ENCODE results near the gene SPINT4. TPM values are rescaled to one million over a fixed set of nuclear protein-coding genes. Genes with fewer than 3 reads are reported as not detected.
"Not testable (repeated sequence)": the region's sequence is repeated elsewhere in the genome, so short reads cannot be mapped to it uniquely, and the experiment has no call there.

Gene SPINT4
- total and polyA plus RNA-seq, 7 experiments from 2014 or later: not detected

DNA sequence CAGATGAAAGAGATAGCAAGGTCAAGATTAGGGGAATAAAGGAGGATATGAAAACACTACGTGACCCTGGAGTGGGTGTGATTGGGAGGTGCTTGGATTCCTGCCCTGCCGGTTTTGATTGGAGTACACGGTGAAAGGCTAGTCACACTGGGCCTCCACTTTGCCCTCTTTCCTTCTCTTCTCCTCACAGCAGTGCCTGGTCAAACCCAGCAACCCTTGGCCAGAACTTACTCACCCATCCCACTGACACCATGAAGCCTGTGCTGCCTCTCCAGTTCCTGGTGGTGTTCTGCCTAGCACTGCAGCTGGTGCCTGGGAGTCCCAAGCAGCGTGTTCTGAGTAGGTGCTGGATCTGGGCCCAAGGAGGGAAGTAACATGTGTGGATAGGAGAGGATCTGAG, 20.3 kb upstream of the SPINT4 start, which contains the start of gene WFDC13:
Gene WFDC13 (plus strand): TSS at position 166 of the 400 bp plus-strand sequence. CDS start 86 bp downstream, at position 252.
- H3K36me3 ChIP-seq (ENCODE audit: control insufficient read depth in 2 of 3, insufficient read depth in 3 of 3, low read length in 3 of 3): no peaks in the 10 kb centered on the region
- H3K9me3 ChIP-seq (ENCODE audit: control insufficient read depth in 2 of 3, low read length in 3 of 3): no peaks in the 10 kb centered on the region
- H3K27ac ChIP-seq (ENCODE audit: low read depth, low read length): no peak within 1 kb of the TSS
- H3K27me3 ChIP-seq (ENCODE audit: control insufficient read depth in 2 of 2, insufficient read depth in 2 of 2, low read length in 2 of 2): no peaks in the 10 kb centered on the region
- peaks cover 0 to 5% (median 0%) of the 10 kb centered on the region in 11 donors for H3K9me3 Mint-ChIP-seq
- ChIA-PET CTCF (no interaction called here), POLR2A (no interaction called here)
- intact Hi-C loops (cut with micrococcal nuclease): no loop called here
- DNase-seq: no peak
- H3K4me3 Mint-ChIP-seq: no peak within 1 kb of the TSS
- H3K4me1 ChIP-seq (ENCODE audit: control insufficient read depth in 2 of 2, insufficient read depth in 2 of 2, low read length in 2 of 2): no peaks in the 10 kb centered on the region
- ATAC-seq: no peak
- H3K4me3 ChIP-seq (ENCODE audit: low read length): no peak within 1 kb of the TSS
- no peaks in the 10 kb centered on the region for H3K36me3 Mint-ChIP-seq
- H3K27me3 Mint-ChIP-seq: peaks cover 15 to 29% (median 23%) of the 10 kb centered on the region in 5 donors
- no peak within 1 kb of the TSS for H3K27ac Mint-ChIP-seq
- no peaks in the 10 kb centered on the region for H3K4me1 Mint-ChIP-seq

DNA sequence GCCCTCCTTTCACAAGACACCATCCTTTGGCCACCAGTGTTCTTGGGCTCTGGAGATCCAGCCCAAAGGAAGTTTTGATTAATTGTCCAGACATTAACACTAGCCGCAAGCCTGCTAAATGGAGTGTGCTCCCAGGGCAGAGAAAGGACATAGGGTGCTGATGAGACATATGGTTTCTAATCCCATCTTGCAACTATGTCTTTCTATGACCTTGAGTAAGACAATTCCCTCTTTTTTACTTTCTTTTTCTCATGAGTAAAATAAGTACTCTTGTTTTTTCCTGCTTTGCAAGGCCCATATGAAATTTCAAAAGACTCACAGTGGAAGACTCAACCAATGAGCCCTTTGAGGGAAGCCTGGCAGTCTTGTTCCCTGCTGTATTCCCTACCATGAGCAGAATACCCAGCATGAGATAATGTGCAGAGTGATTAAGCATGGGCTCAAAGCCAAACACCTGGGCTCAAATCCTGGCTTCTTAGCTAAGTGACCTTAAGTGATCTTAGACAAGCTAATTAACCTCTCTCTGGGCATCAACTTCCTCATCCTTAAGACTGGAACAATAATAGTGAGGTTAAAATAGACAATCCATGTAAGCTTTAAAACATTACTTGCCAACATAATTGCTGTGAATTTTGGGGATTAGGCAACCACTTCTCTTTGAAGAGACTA, 17.0 kb upstream of the SPINT4 start, which contains the start of gene WFDC10B:
Gene WFDC10B (minus strand): TSS at position 51 of the 669 bp plus-strand sequence. CDS start 19,027 bp downstream, outside the sequence.
- H3K4me1 Mint-ChIP-seq: no peaks in the 10 kb centered on the region

DNA sequence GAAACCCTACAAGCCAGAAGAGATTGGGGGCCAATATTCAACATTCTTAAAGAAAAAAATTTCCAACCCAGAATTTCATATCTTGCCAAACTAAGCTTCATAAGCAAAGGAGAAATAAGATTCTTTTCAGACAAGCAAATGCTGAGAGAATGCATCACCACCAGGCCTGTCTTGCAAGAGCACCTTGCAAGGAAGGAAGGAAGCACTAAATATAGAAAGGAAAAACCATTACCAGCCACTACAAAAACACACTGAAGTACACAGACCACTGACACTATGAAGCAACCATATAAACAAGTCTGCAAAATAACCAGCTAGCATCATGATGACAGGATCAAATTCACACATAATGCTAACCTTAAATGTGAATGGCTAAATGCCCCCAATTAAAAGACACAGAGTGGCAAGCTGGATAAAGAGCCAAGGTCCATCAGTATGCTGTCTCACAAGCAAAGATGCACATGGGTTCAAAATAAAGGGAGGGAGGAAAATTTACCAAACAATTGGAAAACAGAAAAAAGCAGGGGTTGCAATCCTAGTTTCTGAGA, 5.9 kb upstream of the SPINT4 start:
- CTCF ChIA-PET: not testable (repeated sequence)

More for the DNA sequence above, 17.0 kb upstream of the SPINT4 start, which contains the start of gene WFDC10B:
- Histone ChIP-seq H3K27ac (ENCODE audit: low read depth, low read length) (no peak within 1 kb of the TSS), H3K9me3 (ENCODE audit: control insufficient read depth in 2 of 3, low read length in 3 of 3) (no peaks in the 10 kb centered on the region), H3K27me3 (ENCODE audit: control insufficient read depth in 2 of 2, insufficient read depth in 2 of 2, low read length in 2 of 2) (no peaks in the 10 kb centered on the region), H3K4me1 (ENCODE audit: control insufficient read depth in 2 of 2, insufficient read depth in 2 of 2, low read length in 2 of 2) (no peaks in the 10 kb centered on the region), H3K36me3 (ENCODE audit: control insufficient read depth in 2 of 3, insufficient read depth in 3 of 3, low read length in 3 of 3) (no peaks in the 10 kb centered on the region), H3K4me3 (ENCODE audit: low read length) (no peak within 1 kb of the TSS)
- Mint-ChIP-seq H3K9me3 (peaks cover 0 to 5% (median 0%) of the 10 kb centered on the region in 11 donors), H3K27me3 (peaks cover 29 to 48% (median 41%) of the 10 kb centered on the region in 5 donors), H3K4me3 (no peak within 1 kb of the TSS), H3K27ac (no peak within 1 kb of the TSS), H3K36me3 (no peaks in the 10 kb centered on the region)
- ChIA-PET CTCF (interaction anchor here (1.3 kb wide), 1 partner anchor 66 kb away, joined by 3 read pairs; no protein-coding TSS in a partner anchor), POLR2A (no interaction called here)
- ATAC-seq (no peak), DNase-seq (no peak)
- intact Hi-C loops (cut with micrococcal nuclease): no loop called here

DNA sequence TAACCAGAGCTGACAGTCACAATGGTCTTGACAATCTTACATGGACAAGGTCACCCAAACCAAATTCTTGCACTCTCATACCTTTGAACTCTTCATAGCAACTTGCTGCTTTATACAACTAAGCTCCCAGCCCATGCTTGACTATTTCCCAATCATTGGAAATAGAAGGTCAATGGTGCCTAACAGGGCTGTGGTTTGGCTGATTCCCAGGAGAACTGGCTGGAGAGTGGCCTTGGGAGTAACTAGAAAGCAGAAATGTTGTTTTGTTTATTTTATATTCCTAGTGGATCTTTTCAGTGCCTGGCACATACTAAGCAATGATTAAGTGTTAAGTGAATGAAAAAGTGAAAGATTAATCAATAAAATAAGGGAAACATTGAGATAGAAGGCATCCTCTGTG, 3.0 kb downstream of the SPINT4 start:
- ChIA-PET POLR2A (no interaction called here), CTCF (no interaction called here)
- Histone ChIP-seq H3K4me3 (ENCODE audit: low read length) (no peak overlapping the region), H3K9me3 (ENCODE audit: control insufficient read depth in 2 of 3, low read length in 3 of 3) (no peaks in the 10 kb centered on the region), H3K36me3 (ENCODE audit: control insufficient read depth in 2 of 3, insufficient read depth in 3 of 3, low read length in 3 of 3) (no peaks in the 10 kb centered on the region), H3K27ac (ENCODE audit: low read depth, low read length) (no peak overlapping the region), H3K27me3 (ENCODE audit: control insufficient read depth in 2 of 2, insufficient read depth in 2 of 2, low read length in 2 of 2) (no peaks in the 10 kb centered on the region), H3K4me1 (ENCODE audit: control insufficient read depth in 2 of 2, insufficient read depth in 2 of 2, low read length in 2 of 2) (no peaks in the 10 kb centered on the region)
- DNase-seq: no peak
- H3K36me3 Mint-ChIP-seq: no peaks in the 10 kb centered on the region
- H3K9me3 Mint-ChIP-seq: peaks cover 0 to 7% (median 0%) of the 10 kb centered on the region in 11 donors
- H3K4me1 Mint-ChIP-seq: no peaks in the 10 kb centered on the region
- no peak for ATAC-seq
- H3K4me3 Mint-ChIP-seq: no peak overlapping the region
- peaks cover 21 to 50% (median 38%) of the 10 kb centered on the region in 5 donors for H3K27me3 Mint-ChIP-seq
- intact Hi-C loops (cut with micrococcal nuclease): no loop called here
- no peak overlapping the region for H3K27ac Mint-ChIP-seq

More for the DNA sequence above, 5.9 kb upstream of the SPINT4 start:
- ATAC-seq; H3K4me1 ChIP-seq (ENCODE audit: control insufficient read depth in 2 of 2, insufficient read depth in 2 of 2, low read length in 2 of 2); intact Hi-C loops (cut with micrococcal nuclease); H3K4me3 Mint-ChIP-seq; POLR2A ChIA-PET; H3K4me3 ChIP-seq (ENCODE audit: low read length); H3K9me3 ChIP-seq (ENCODE audit: control insufficient read depth in 2 of 3, low read length in 3 of 3); DNase-seq; H3K36me3 ChIP-seq (ENCODE audit: control insufficient read depth in 2 of 3, insufficient read depth in 3 of 3, low read length in 3 of 3); H3K4me1 Mint-ChIP-seq; H3K27ac ChIP-seq (ENCODE audit: low read depth, low read length); H3K27ac Mint-ChIP-seq; H3K36me3 Mint-ChIP-seq; H3K27me3 ChIP-seq (ENCODE audit: control insufficient read depth in 2 of 2, insufficient read depth in 2 of 2, low read length in 2 of 2): not testable (repeated sequence)
- Mint-ChIP-seq H3K9me3 (peaks cover 0 to 18% (median 2%) of the 10 kb centered on the region in 11 donors), H3K27me3 (peaks cover 36 to 68% (median 56%) of the 10 kb centered on the region in 5 donors)

DNA sequence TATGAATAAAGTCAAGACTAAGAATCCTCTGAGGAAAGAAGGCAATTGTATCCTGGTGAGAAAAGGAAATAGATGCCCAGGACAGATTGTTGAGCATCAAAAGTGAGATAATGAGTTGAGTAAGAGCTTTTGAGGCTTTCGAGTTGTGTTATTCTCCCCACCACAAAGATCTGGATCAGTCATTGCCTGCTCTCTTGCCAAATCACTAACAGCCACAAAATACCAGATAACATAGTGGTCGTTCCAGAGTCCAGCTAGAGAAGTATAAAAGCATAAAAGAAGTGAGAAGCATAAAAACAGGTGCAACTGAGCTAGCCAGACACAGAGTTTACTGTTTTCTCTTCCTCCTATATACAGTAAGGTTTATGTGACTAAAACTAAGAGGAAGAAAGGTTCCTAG, 4.9 kb downstream of the SPINT4 start:
- no peak for DNase-seq
- Mint-ChIP-seq H3K36me3 (peaks cover 0 to 4% (median 2%) of the 10 kb centered on the region in 5 donors), H3K27ac (no peak overlapping the region), H3K9me3 (peaks cover 2 to 24% (median 8%) of the 10 kb centered on the region in 11 donors), H3K27me3 (peaks cover 19 to 62% (median 37%) of the 10 kb centered on the region in 5 donors), H3K4me1 (no peaks in the 10 kb centered on the region), H3K4me3 (no peak overlapping the region)
- CTCF ChIA-PET: no interaction called here
- no peak for ATAC-seq
- POLR2A ChIA-PET: no interaction called here
- intact Hi-C loops (cut with micrococcal nuclease): no loop called here
- Histone ChIP-seq H3K9me3 (ENCODE audit: control insufficient read depth in 2 of 3, low read length in 3 of 3) (peaks cover 0 to 3% (median 3%) of the 10 kb centered on the region in 3 experiments), H3K36me3 (ENCODE audit: control insufficient read depth in 2 of 3, insufficient read depth in 3 of 3, low read length in 3 of 3) (no peaks in the 10 kb centered on the region), H3K27me3 (ENCODE audit: control insufficient read depth in 2 of 2, insufficient read depth in 2 of 2, low read length in 2 of 2) (no peaks in the 10 kb centered on the region), H3K4me1 (ENCODE audit: control insufficient read depth in 2 of 2, insufficient read depth in 2 of 2, low read length in 2 of 2) (no peaks in the 10 kb centered on the region), H3K4me3 (ENCODE audit: low read length) (no peak overlapping the region), H3K27ac (ENCODE audit: low read depth, low read length) (no peak overlapping the region)

DNA sequence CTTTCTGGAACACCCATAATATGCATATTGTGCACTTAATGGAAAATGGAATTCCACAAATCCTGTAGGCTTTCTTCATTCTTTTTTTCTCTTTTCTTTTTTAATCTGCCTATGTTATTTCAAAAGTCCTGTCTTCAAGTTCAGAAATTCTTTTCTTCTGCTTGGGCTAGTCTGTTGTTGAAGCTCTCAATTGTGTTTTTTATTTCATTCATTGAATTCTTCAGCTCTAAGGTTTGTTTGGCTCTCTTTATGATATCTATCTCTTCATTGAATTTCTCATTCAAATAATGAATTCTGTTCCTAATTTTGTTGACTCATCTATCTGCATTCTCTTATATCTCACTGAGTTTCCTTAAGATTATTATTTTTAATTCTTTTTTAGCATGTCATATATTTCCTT, 10.1 kb downstream of the SPINT4 start:
- ChIA-PET CTCF (no interaction called here), POLR2A (no interaction called here)
- Mint-ChIP-seq H3K4me1 (no peaks in the 10 kb centered on the region), H3K27ac (no peak overlapping the region), H3K9me3 (peaks cover 5 to 52% (median 21%) of the 10 kb centered on the region in 11 donors), H3K4me3 (no peak overlapping the region), H3K36me3 (peaks cover 2 to 6% (median 4%) of the 10 kb centered on the region in 5 donors), H3K27me3 (peaks cover 7 to 51% (median 25%) of the 10 kb centered on the region in 5 donors)
- H3K9me3 ChIP-seq (ENCODE audit: control insufficient read depth in 2 of 3, low read length in 3 of 3): peaks cover 0 to 4% (median 3%) of the 10 kb centered on the region in 3 experiments
- DNase-seq (no peak), ATAC-seq (no peak)
- H3K27ac ChIP-seq (ENCODE audit: low read depth, low read length): no peak overlapping the region
- H3K36me3 ChIP-seq (ENCODE audit: control insufficient read depth in 2 of 3, insufficient read depth in 3 of 3, low read length in 3 of 3): no peaks in the 10 kb centered on the region
- no peaks in the 10 kb centered on the region for H3K4me1 ChIP-seq (ENCODE audit: control insufficient read depth in 2 of 2, insufficient read depth in 2 of 2, low read length in 2 of 2)
- intact Hi-C loops (cut with micrococcal nuclease): no loop called here
- H3K27me3 ChIP-seq (ENCODE audit: control insufficient read depth in 2 of 2, insufficient read depth in 2 of 2, low read length in 2 of 2): no peaks in the 10 kb centered on the region
- H3K4me3 ChIP-seq (ENCODE audit: low read length): no peak overlapping the region

Measured in naive thymus-derived CD4-positive, alpha-beta T cell (primary cell).